HL-60 (cell line): ENCODE data around the gene GABARAP.

Source experiments
- CTCF ChIP-seq: IDR thresholded peaks from one replicate; pipeline ENCODE4 v1.5.1; 2011; ENCODE audit warnings: low read length, control low read depth, inconsistent platforms; ENCODE audit not compliant: insufficient read depth
- GABPA ChIP-seq: IDR thresholded peaks from 2 replicates; pipeline ENCODE4 v1.6.1; 2012; ENCODE audit warnings: low read depth
- POLR2AphosphoS5 ChIP-seq: IDR thresholded peaks from 2 replicates; pipeline ENCODE4 v1.6.1; 2012; ENCODE audit warnings: low read depth
- REST ChIP-seq: IDR thresholded peaks from 2 replicates; pipeline ENCODE4 v1.6.1; 2012; ENCODE audit warnings: low read depth; ENCODE audit not compliant: insufficient replicate concordance
- SPI1 ChIP-seq: IDR thresholded peaks from 2 replicates; pipeline ENCODE4 v1.6.1; 2012; ENCODE audit warnings: low read depth, mild to moderate bottlenecking, borderline replicate concordance

DNA sequence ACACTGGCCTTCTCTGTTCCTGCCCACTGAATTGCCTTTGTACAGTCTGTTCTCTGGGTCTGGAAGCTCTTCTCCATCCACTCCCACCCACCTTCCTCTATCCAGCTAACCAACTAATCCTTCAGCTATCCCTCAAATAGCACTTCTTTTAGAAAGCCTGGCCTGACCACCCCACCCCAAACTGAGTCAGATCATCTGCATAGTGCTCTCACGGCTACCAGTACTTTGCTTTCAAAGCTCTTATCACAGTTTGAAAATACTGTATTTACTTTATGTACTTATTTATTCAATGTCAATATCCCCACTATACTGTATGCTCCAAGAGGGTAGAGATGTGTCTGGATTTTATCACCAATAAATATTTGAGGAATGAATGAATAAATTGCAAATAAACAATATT, 24.5 kb upstream of the GABARAP start:
- TF ChIP-seq CTCF = no peak
- no peak for TF ChIP-seq POLR2AphosphoS5
- TF ChIP-seq GABPA = no peak
- no peak for TF ChIP-seq REST
- no peak for TF ChIP-seq SPI1
